GM19025 (cell line): ENCODE data around the gene WDR77.

ENCODE experiments used
- ATAC-seq: cut with Tn5 transposase; IDR thresholded peaks from one replicate; pipeline ENCODE4 v1.9.1; 2021; ENCODE audit warnings: mild to moderate bottlenecking, low read depth, moderate library complexity; ENCODE audit not compliant: unreplicated experiment

WDR77 gene

DNA sequence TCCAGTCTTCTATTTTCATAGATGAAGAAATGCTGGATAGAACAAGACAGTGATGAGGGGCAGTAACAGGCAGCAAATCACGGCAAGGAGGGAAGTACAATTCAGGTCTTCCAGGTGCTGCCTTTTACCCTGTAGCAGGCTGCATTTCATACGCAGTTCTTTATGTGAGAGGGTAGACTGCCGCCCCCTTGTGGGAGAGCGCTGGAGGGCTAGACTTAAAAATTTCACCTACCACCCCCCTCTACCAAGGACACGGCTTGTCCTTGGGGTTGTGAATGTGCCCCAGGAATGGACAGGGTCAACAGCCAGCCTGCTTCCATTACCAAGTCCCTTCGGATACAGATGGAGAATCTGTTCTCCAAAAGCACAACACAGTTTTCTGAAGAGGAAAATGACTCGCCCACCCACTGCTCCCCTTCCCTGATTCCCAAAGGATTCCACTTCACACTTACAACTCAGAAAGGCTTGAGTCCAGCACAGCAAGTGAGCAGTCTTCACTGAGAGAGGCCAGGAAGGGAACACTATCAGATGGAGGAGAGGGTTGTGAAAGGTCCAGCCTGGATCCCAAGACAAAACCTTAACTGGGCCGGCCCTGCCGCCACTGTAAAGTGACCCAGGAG, 7.4 kb downstream of the WDR77 start:
- ATAC-seq, result no peak

DNA sequence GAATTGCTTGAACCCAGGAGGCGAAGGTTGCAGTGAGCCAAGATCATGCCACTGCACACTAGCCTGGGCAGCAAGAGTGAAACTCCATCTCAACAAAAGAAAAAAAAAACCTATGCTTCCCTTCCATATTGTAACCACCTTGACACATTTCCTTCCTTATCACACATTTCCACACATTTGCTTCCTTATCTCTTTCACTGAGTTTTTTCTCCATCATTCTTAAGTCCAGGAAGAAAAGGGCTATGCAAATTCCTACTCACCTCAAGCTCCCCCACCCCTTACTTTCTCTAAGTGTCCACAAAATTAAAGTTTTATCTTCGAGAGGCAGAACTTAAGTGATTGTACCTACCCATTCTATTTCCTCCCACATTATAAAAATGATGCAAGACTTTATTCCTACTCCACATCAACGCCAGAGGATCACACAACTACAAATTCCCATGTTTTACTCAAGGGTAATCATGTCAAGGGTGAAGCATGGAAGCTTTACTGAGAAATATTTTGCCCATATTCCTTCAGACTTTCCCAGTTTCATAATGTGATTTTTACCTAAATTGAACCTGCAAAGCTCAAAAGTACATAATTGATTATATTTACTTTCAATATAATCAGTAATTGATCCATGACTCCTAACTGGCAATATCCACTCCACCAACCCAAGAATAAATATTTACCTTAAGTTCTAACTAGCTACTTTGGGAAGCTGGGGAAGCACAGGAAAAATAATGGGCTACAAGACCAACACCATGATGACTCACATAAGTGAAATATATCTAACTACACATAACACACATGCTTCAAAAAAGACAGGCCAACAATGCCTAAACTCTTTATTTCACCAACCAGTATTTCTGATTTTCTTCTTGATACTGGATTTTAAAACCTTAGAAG, 9.3 kb downstream of the WDR77 start:
- ATAC-seq, result no peak

DNA sequence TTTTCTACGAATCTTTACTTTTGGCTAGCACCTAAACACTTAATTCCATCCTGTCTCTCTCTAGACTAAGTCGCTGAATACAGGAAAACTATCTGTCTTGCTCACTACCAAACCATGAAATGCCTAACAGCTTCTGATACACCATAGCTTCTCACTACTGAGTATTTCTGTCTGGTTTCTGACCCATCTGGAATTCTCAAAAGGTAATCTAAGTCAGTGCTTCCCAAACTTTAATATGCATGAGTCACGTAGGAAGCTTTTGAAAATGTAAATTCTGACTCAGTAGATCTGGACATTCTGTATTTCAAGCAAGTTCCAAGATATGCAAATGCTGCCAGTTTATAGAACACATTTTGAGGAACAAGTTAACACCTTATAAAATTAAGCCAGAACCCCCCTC, 12.3 kb downstream of the WDR77 start:
- ATAC-seq, result no peak

DNA sequence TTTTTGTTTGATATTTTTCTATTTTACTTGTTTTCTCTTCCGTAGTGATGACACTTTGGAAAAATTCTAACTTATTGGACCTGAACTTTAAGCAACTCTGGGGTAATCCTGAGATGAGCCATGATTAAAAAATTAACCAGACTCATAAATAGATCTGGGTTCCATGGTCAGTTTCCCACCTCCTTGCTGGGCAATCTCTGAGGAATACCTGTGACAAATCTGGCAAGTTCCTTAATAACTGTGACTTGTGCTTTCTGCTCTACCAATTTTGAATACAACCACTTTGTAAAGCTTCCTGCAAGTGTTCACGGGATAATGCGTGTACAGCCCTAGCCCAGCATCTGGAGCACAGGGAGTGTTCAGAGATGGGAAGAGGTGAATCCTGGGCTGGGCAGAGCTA, 24.8 kb downstream of the WDR77 start:
- no peak for ATAC-seq

DNA sequence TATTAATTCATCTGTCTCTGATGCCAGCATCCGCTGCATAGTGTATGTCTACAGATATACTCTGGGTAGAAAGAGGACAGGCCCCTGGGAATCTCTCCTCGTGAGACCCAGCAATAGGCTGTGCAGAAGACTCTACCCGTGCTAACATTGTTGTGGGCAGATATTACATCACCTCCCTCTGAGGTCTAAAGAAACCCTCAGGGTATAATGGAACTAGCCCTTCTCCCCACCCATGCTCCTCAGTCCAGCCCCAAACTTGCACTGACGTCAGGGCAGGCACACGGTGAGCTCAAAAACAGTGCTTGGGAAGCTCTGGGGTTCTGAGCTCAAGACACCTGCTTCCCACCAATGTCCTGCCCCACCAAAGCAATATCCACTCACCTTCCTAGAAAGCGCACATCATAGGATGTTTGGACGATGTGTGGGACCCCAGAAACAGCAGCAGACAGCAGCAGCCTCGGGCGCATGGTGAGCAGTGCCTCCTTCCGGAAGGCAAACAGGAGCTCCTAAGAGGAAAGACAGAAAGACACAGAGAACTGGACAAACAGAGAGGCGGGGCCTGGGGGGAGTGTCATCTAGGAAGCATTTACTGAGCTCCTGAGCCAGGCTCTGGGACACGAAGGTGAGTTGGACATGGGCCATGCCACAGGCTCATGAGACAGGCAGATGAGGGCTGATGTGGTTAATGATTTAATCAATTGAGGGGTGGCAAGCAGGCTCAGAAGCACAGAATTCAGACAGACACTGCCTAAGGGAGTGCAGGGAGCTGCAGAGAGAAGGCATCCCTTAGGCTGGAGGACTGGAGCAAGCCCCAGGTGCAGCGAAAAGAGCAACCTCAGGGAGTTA, 26.3 kb downstream of the WDR77 start:
- no peak for ATAC-seq

DNA sequence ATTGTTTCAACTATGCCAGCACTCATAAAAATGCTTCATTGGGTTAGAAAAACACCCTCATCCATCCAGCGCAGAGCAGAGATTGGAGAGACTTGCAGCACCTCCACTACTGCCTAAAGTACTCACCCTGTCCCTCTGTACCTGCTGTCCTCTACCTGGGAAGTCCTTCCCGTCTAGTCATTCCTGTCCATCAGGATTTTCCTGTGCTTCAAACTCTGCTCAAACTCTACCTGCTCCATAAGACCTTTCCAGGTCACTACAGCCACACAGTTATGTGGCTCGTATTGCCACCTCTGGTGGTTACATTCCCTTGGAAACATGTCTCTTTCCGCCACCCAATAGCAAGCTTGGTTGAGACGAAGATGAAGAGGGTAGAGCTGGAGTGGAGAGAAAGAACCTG, 28.7 kb downstream of the WDR77 start:
- no peak for ATAC-seq

DNA sequence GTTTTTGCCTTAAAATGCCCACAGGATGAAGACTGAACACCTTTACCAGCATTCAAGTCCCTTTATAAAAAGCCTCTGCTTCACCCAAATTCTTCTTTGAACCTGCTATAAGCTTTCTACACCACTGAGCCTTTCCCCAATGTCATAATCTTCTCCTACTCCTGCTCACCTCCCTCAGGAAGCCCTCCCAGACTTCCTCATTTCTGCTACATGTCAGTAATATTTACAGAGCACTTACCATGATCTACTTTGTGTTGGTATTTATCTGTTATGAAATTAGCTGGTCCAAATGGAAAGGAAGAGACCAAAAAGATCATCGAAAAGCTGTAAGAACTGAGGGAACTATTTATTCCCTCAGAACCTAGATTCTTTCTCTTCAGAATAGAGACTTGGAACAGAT, 30.0 kb downstream of the WDR77 start:
- ATAC-seq, result no peak

DNA sequence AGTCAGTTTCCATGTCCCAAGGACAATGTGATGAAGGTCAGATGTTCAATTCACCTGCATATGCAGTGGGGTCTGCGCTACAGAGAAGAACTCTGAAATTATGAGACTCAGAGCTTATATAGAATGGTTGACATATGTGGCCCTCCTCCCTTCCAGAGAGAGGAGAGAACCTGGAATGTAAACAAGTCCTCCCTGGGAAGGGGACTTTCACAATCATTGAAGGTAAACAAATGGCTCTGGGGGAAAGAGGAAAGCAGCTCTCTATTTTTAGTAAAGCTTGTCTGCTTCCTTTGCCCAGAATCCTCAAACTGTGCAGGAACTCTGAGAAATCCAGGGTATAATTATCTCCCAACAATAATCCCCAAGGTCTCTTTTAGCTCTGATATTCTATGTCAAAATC, 31.3 kb downstream of the WDR77 start:
- ATAC-seq, result no peak

DNA sequence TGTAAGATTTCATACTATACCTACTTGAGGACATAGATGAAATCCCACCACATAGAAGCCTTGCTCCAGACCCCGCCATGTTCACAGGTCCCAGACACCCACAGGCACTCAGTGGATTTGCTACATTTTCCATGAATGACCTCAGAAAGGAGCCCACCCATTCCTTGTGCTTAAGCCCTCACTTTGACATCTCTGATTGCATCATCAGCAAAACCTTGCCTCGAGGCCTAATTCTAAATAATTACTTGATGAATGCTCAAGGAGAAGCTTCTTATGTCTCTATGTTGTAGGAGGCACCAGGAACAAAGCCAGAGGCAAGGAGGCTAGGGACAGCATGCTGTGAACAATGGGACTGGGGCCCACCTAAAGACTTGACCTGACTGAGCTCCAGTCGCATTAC, 33.6 kb downstream of the WDR77 start:
- ATAC-seq, result no peak

DNA sequence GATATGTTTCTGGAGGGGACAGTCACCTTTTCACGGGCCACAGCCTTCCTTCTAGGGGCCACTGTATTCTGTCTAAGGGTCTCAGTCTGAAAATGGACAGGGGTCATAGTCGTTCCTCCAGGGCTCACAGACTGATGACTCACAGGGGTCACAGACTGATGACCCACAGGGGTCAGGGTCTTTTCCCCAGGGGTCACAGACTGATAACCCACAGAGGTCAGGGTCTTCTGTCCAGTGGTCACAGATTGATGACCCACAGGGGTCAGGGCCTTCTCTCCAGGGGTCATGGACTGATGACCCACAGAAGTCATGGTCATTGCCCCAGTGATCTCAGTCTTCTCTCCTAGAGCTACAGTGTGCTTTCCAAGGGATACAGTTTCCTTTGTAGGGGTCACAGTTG, 34.3 kb downstream of the WDR77 start:
- no peak for ATAC-seq

DNA sequence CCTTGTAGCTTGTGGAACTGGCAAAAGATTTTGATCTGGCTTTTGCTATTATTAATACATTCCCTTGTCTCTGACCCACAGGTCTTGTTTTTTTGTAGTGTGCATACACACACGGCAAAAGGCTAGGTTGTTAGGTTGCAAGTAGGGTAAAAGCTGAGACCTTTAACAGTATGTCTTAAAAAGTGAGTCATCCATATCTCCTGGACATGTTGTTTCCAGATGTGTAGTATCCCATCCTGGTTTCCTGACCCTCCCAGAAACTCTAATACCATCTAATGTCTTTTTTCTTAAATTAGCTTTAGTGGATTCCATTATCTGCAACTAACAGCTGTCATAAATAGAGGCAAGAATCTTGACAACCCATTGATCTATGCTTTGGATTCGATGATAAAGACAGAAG, 36.2 kb downstream of the WDR77 start:
- ATAC-seq, result no peak

DNA sequence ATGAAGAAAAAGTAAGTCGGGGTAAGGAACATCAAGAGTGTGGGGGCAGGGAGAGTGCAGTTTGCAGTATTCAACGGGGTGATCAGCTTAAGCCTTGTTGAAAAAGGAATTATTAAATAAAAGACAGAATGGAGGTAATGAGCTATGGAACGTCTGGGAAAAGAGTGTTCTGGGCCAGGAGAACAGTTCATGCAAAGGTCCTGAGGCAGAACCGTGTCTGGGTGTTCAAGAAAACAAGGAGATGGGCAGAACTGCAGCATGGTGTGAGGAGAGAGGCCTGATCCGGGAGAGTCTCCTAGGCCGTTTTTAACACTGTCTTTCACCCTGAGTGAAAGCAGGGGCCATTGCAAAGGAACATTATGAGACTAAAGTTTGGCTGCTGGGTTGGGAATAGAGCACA, 41.8 kb downstream of the WDR77 start:
- no peak for ATAC-seq

DNA sequence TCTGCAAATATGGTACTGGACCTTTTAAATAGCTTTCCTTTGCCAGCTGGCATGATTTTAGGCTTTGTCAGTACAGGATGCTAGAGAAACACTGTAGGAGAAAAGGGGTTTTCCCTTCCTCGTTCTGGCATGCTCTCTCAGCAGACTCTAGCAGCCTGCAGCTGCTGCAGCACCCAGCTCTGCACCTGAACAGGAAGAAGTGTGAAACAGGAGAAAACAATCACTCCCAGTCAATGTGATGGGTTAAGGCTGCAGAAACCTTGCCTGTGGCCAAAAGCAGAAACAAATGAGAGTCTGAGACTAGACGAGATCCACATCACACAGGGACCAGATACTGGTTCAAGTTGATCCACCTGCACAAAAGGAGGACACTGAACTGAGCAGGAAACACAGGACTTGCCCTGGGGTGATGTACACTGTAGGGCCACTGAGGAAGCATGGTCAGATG, 42.7 kb downstream of the WDR77 start:
- ATAC-seq, result peak; percentile 97

DNA sequence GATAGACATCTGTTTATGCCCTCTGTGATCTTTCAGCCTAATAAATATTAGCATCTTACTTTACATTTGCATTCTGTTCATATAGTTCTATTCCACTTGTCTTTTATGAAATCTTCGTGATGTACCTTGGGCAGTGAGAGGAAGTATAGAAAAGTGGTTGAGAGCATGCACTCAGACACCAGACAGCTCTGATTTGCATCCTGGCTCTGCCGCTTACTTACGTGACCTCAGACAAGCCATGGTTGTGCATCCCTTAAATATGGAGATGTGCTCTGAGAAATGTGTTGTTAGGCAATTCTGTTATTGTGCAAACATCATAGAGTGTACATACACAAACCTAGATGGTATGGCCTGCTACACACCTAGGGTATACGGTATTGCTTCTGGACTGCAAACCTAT, 44.5 kb downstream of the WDR77 start:
- no peak for ATAC-seq

DNA sequence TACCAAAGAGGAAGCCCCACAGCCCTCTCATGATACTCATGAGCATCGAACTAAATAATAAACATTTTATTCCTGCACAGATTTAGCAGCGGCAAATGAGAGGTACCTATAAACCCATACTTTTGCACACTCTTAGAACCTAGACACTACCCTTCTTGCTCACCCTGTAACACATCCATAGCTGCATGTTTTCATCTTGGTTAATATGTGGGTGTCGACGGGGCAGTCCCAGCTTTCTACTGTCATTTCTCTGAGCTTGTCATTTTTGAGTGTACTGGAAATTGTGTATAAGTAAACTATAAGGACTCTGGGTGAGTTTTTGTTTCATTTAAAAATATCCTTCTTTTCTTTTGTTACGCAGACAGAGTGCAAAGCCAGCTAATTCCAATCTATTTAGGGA, 47.0 kb downstream of the WDR77 start:
- no peak for ATAC-seq

DNA sequence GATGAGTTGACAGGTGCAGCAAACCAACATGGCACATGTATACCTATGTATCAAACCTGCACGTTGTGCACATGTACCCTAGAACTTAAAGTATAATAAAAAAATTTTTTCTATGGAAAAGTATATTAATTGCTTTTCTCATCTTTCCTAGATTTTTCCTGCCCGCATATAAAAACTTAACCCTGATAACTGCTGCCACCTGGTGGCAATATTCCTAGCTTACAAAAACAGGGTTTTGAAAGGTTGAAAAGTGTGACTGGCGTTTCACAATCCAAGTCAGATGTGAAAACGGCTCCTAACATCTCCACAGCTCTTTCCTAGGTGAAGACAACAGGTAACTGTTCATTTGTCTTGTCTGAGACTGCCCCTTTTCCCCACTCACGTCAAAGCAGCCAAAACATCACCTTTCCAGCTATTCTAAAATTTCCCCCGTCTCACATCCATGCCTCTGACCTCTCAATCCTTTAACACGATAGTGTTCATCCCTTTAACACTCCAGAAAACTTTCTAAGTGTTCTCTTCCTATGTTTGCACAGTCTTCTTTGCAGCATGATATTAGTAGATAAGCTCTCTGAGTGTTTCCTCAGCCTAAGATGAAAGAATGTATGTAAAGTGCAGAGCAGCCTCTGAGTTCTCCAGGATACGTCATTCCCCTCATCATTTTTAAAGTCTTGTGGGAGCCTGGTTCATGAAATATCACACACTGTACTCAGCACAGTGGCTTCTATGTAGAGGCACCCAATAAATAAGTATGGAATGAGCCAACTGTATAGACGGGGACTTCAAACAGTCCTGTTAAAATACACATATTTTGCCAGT, 49.1 kb downstream of the WDR77 start:
- no peak for ATAC-seq

DNA sequence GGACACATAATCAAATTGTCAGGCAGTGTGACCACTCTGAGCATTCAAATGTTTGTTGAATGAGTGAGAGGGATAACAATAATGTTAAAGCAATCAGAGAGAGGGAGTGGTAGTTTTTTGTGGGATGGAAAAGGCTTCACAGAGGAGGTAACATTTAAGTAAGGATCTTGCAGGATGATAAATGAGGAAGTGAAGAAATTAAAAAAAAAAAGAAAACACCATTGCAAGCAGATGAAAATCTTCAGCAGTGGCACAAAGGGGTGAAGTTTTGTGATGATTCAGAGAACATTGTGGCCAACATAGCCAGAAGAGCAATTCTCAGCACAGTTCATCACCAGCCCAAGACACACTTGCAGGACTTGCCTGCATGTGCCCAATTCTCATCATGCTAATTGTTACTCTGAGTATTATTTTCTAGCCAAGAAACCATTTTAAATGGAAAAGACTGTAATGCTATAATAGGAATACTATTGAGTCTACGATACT, 56.6 kb downstream of the WDR77 start:
- ATAC-seq, result no peak

DNA sequence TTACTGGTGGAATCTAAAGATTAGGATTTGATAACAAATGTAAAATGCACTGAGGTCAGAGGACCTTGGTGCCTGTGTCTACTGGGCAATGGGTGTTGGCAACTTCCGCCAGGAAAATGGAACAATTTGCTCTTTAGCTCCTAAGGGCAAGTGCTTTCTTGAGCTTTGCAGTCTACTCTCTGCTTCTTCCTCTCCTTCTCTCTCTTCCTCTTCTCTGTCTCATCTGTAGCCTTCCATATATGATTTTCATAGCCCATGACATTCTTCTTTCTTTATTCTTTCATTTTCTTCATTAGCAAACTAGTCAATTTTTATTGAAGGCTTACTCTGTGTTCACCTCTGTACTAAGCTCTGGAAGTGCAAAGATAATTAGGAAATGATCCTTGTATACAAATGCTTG, 57.0 kb downstream of the WDR77 start:
- ATAC-seq, result no peak
